Panc1 (cell line): ENCODE measurements around the gene MYORG. TPM values are rescaled to one million over a fixed set of nuclear protein-coding genes. Genes with fewer than 3 reads are reported as not detected.

Experiments used
- ATAC-seq: fragments of 200-7000 bp; cut with Tn5 transposase; 2 replicates; pipeline ENCODE4 v1.9.1; 2020; ENCODE audit warnings: mild to moderate bottlenecking, moderate library complexity
- BruUV-seq: library from RNA; stranded (reverse); fragments of 400-500 nt; replicated peaks from 2 replicates; lab custom pipeline; 2021; lab: Mats Ljungman, UMichigan
- CTCF ChIA-PET: fragments of 300-600 bp; sonication (Branson Sonifier 250); formaldehyde crosslinking; loops from one replicate; lab custom pipeline; 2022; ENCODE audit warnings: antibody characterized with exemption; lab: Charles Lee
- POLR2A ChIA-PET: fragments of 300-600 bp; sonication (Branson Sonifier 250); formaldehyde crosslinking; loops from one replicate; lab custom pipeline; 2022; ENCODE audit warnings: antibody characterized with exemption; lab: Charles Lee
- DNase-seq: peaks from one replicate; pipeline ENCODE4 v3.0.0-alpha.2; 2010; ENCODE audit warnings: low read depth, low spot score
- H3K27ac ChIP-seq: 2 replicates; pipeline ENCODE4 v1.5.1; 2011; ENCODE audit warnings: mild to moderate bottlenecking, low read length, inconsistent platforms
- H3K27me3 ChIP-seq: fragments of 200-500 bp; sonication (Bioruptor generic); 2 replicates; pipeline ENCODE4 v1.6.0; 2014; ENCODE audit warnings: low read length, inconsistent platforms; ENCODE audit not compliant: control insufficient read depth, insufficient read depth
- H3K36me3 ChIP-seq: fragments of 200-500 bp; sonication (Bioruptor generic); 2 replicates; pipeline ENCODE4 v1.5.1; 2014; ENCODE audit warnings: inconsistent platforms, mild to moderate bottlenecking, low read length, moderate library complexity; ENCODE audit not compliant: control insufficient read depth, insufficient read depth
- H3K4me1 ChIP-seq: 2 replicates; pipeline ENCODE4 v1.5.1; 2011; ENCODE audit warnings: inconsistent platforms, mild to moderate bottlenecking, low read length, moderate library complexity; ENCODE audit not compliant: control insufficient read depth, insufficient read depth
- H3K4me3 ChIP-seq, 2 experiments: 2 replicates each; pipeline ENCODE4 v1.5.1; 2011 to 2012; ENCODE audit warnings: low read depth in 2 of 2, low read length in 2 of 2, mild to moderate bottlenecking in 2 of 2, inconsistent platforms in 1 of 2, moderate library complexity in 1 of 2
- H3K9me3 ChIP-seq: fragments of 200-500 bp; sonication (Bioruptor generic); 2 replicates; pipeline ENCODE4 v1.5.1; 2014; ENCODE audit warnings: low read depth, mild to moderate bottlenecking, inconsistent platforms, low read length, moderate library complexity; ENCODE audit not compliant: control insufficient read depth, insufficient read depth
- POLR2AphosphoS5 ChIP-seq: IDR thresholded peaks from 2 replicates; pipeline ENCODE4 v1.6.1; 2012; ENCODE audit warnings: mild to moderate bottlenecking, low read depth, low read length, moderate library complexity
- SIN3A ChIP-seq: IDR thresholded peaks from 2 replicates; pipeline ENCODE4 v1.6.1; 2012; ENCODE audit warnings: low read depth, mild to moderate bottlenecking, low read length, moderate library complexity, borderline replicate concordance; ENCODE audit not compliant: insufficient read depth
- TCF7L2 ChIP-seq: IDR thresholded peaks from 2 replicates; pipeline ENCODE4 v1.6.1; 2011; ENCODE audit warnings: mild to moderate bottlenecking, low read depth, low read length, inconsistent platforms
- in situ Hi-C: cut with HindIII; loops from 2 replicates; pipeline ENCODE4 v1.10.0; 2016; ENCODE audit warnings: low sequenced_read_pairs, low pct_unique_long_range_greater_than_20kb
- intact Hi-C: fragments of 100-400 bp; cut with micrococcal nuclease; formaldehyde crosslinking; loops from one replicate; pipeline ENCODE4 v1.10.0; 2022; ENCODE audit not compliant: unreplicated experiment
- total RNA-seq: library from RNA; stranded (reverse); gene quantifications from one replicate; pipeline ENCODE4 v1.2.1, GENCODE V29; 2021; ENCODE audit not compliant: unreplicated experiment
- TF ChIP-seq, protein P1 (sequence below): fragments of 450-650 bp; IDR thresholded peaks from 2 replicates; pipeline ENCODE4 v1.5.1; 2017; ENCODE audit warnings: mild to moderate bottlenecking
- TF ChIP-seq, protein P2 (sequence below), 2 experiments: IDR thresholded peaks; 2 replicates each; pipeline ENCODE4 v1.6.1; 2011 to 2012; ENCODE audit warnings: low read depth in 2 of 2, control low read depth in 1 of 2, low read length in 1 of 2, mild to moderate bottlenecking in 1 of 2, moderate library complexity in 1 of 2; ENCODE audit not compliant: insufficient read depth in 1 of 2

Gene MYORG
- total RNA-seq, 1 experiment from 2014 or later, result 9.7 TPM

DNA sequence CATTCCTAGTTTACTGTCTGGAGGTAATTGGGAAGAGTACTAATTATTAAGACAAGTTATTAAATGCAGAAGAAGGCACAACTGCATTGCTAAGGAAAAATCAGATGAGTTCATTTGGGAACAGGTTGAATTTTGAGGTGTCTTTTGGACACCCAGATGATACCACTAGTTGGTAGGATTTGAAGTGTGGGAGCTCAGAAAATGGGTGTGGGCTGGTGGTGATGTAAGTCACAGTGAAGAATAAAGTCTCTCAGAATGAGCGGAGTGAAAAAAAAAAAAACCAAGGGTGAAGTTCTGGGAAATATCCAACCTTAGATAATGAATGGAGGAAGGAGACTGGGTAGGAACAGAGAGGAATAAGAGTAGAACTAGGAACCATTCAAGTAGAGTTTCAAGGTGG lies 35.6 kb upstream of the MYORG start:
- POLR2A ChIA-PET, result interaction anchor here (0.7 kb wide), 1 partner anchor 165 kb away, joined by 6 read pairs; no protein-coding TSS in a partner anchor

DNA sequence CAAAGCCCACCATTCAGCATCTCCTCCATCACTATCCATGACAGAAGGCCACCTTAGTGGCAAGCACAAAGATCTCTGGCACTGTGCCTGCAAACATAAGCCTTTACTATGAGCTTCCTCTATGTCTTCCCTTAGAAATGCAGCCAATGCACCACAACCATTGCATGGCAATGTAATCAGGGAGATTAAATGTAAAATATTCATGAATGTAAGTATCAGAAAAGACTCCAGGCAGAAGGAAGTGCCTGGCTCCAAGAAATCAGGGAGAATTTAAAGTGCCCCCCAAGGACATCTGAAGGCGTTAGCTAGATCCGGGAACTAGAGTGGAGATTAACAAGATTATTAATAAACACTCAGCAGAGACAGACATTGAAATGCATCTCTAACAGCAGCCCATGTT lies 32.5 kb upstream of the MYORG start:
- Histone ChIP-seq H3K9me3 (no peaks in the 10 kb centered on the region), H3K27me3 (no peaks in the 10 kb centered on the region), H3K27ac (no peak overlapping the region), H3K36me3 (no peaks in the 10 kb centered on the region), H3K4me3 (no peak overlapping the region), H3K4me1 (no peaks in the 10 kb centered on the region)
- ATAC-seq, result no peak
- ChIA-PET CTCF (interaction anchor here (1.0 kb wide), 1 partner anchor 195 kb away, joined by 3 read pairs; no protein-coding TSS in a partner anchor), POLR2A (no interaction called here)
- TF ChIP-seq, protein P1, sequence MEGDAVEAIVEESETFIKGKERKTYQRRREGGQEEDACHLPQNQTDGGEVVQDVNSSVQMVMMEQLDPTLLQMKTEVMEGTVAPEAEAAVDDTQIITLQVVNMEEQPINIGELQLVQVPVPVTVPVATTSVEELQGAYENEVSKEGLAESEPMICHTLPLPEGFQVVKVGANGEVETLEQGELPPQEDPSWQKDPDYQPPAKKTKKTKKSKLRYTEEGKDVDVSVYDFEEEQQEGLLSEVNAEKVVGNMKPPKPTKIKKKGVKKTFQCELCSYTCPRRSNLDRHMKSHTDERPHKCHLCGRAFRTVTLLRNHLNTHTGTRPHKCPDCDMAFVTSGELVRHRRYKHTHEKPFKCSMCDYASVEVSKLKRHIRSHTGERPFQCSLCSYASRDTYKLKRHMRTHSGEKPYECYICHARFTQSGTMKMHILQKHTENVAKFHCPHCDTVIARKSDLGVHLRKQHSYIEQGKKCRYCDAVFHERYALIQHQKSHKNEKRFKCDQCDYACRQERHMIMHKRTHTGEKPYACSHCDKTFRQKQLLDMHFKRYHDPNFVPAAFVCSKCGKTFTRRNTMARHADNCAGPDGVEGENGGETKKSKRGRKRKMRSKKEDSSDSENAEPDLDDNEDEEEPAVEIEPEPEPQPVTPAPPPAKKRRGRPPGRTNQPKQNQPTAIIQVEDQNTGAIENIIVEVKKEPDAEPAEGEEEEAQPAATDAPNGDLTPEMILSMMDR, result no peak
- no peak for TF ChIP-seq SIN3A
- TF ChIP-seq, protein P2, sequence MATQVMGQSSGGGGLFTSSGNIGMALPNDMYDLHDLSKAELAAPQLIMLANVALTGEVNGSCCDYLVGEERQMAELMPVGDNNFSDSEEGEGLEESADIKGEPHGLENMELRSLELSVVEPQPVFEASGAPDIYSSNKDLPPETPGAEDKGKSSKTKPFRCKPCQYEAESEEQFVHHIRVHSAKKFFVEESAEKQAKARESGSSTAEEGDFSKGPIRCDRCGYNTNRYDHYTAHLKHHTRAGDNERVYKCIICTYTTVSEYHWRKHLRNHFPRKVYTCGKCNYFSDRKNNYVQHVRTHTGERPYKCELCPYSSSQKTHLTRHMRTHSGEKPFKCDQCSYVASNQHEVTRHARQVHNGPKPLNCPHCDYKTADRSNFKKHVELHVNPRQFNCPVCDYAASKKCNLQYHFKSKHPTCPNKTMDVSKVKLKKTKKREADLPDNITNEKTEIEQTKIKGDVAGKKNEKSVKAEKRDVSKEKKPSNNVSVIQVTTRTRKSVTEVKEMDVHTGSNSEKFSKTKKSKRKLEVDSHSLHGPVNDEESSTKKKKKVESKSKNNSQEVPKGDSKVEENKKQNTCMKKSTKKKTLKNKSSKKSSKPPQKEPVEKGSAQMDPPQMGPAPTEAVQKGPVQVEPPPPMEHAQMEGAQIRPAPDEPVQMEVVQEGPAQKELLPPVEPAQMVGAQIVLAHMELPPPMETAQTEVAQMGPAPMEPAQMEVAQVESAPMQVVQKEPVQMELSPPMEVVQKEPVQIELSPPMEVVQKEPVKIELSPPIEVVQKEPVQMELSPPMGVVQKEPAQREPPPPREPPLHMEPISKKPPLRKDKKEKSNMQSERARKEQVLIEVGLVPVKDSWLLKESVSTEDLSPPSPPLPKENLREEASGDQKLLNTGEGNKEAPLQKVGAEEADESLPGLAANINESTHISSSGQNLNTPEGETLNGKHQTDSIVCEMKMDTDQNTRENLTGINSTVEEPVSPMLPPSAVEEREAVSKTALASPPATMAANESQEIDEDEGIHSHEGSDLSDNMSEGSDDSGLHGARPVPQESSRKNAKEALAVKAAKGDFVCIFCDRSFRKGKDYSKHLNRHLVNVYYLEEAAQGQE (IDR thresholded peaks at IDR 0.05; ENCODE audit: insufficient read depth in 1 of 2, low read depth in 2 of 2, low read length in 1 of 2), result no peak
- TF ChIP-seq POLR2AphosphoS5, result no peak
- no peak for TF ChIP-seq TCF7L2
- intact Hi-C loops (no loop called here), in situ Hi-C loops (no loop called here)
- BruUV-seq, result no TSS peak
- DNase-seq, result no peak

More for the DNA sequence above, 35.6 kb upstream of the MYORG start:
- Histone ChIP-seq H3K9me3 (no peaks in the 10 kb centered on the region), H3K27me3 (no peaks in the 10 kb centered on the region), H3K36me3 (no peaks in the 10 kb centered on the region), H3K4me3 (no peak overlapping the region), H3K4me1 (no peaks in the 10 kb centered on the region), H3K27ac (no peak overlapping the region)
- intact Hi-C loops (no loop called here), in situ Hi-C loops (no loop called here)
- CTCF ChIA-PET, result interaction anchor here (2.2 kb wide), 1 partner anchor 8 kb away, joined by 6 read pairs; no protein-coding TSS in a partner anchor
- ATAC-seq (no peak), DNase-seq (no peak)
- TF ChIP-seq POLR2AphosphoS5, result no peak
- no peak for TF ChIP-seq TCF7L2
- TF ChIP-seq, protein P2 (IDR thresholded peaks at IDR 0.05; ENCODE audit: insufficient read depth in 1 of 2, low read depth in 2 of 2, low read length in 1 of 2), result no peak
- TF ChIP-seq, protein P1, result no peak
- no peak for TF ChIP-seq SIN3A
- no TSS peak for BruUV-seq
